DMS 273 (cell line): ENCODE measurements around the gene TFF2.

ENCODE experiments used
- DNase-seq: peaks from one replicate; lab custom pipeline; 2025; ENCODE audit not compliant: unreplicated experiment; lab: John Stamatoyannopoulos, UW

The TFF2 gene

GRCh38 chr21:42384156-42384945 lies 33.6 kb upstream of the TFF2 start:
- DNase-seq, result no peak

GRCh38 chr21:42383331-42383730 lies 32.5 kb upstream of the TFF2 start:
- DNase-seq, result no peak

DNA sequence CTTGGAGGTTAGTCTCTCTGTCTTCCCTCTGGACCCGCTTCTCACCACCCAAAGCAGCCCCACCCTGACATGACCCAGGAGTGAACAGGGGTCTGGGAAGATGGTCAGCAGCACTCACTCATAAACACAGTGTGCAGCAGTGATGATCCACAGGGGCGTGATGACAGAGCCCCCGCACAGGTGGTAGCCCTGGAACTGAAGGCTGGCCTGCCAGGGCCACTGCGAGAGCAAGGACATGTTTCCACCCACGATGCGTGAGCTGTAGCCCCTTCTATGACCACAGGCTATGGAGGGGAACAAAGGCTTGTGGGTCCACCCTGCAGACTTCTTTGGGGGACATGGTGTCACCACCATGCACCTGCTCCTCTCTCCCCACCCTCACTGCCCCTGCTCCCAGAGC lies 32.1 kb upstream of the TFF2 start:
- no peak for DNase-seq

DNA sequence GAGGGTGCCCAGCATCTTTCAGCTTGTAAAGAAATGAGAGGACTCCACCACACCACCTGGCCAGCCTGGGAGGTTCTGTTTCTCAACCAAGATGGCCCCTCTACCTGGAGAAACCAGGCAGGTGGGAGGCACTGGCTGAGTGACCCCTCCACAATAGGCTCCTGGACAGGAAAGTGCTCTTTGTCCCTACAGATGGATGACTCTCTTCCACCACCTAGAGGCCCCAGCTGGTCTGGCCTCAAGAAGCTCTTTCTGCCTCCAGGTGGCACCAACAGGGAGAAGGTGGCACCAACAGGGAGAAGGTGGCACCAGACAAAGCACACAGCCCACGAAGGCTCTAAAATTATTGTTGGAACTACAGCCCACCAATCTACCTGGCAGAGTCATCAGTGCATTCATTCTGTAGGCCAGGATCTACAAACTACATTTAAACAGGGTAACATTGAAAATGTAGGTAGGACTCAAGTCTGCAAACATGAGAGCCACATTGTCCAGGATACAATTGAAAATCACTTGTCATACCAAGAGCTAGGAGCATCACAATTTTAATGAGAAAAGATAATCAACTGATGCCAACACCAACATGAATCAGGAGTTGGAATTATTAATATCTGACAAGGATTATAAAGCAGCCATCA lies 30.7 kb upstream of the TFF2 start:
- DNase-seq, result peak; percentile 83

DNA sequence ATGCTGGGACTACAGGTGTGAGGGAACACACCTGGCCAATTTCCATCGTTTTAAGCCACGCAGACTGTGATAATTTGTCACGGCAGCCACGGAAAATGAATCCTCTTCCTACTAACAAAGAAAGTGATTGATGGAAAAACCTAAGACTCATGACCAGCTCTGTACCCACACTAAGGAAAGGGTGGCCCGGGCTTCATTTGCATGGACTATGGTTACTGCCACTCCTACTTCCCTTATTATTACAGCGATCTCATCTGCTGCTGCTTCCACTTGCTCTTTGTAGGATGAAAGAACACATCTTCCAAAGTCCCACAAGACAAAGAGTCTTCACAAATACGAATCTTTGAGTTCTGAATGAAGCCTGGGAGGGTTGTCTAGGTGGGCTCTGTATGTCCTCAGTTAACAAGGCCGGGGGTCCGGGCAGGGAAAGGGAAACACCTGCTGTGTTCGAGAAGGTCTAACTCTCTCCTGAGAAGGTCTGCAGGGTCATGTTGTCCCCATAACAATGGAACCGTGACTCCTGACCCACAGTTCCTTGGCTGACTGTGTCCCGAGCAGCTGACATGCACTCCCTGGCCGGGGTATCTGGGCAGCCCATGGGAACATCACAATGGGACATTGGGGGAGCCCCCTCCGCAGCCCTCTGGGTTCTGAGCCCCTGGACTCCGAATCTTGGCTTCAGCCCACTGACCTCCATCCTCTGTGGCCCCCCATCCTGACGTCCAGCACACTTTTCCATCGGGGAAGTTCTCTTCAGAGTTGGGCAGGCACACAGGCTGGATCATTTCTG lies 28.8 kb upstream of the TFF2 start:
- no peak for DNase-seq

GRCh38 chr21:42378418-42378817 lies 27.6 kb upstream of the TFF2 start:
- DNase-seq, result no peak

GRCh38 chr21:42377951-42378340 lies 27.2 kb upstream of the TFF2 start:
- DNase-seq, result no peak

GRCh38 chr21:42377211-42377950 lies 26.6 kb upstream of the TFF2 start:
- no peak for DNase-seq

DNA sequence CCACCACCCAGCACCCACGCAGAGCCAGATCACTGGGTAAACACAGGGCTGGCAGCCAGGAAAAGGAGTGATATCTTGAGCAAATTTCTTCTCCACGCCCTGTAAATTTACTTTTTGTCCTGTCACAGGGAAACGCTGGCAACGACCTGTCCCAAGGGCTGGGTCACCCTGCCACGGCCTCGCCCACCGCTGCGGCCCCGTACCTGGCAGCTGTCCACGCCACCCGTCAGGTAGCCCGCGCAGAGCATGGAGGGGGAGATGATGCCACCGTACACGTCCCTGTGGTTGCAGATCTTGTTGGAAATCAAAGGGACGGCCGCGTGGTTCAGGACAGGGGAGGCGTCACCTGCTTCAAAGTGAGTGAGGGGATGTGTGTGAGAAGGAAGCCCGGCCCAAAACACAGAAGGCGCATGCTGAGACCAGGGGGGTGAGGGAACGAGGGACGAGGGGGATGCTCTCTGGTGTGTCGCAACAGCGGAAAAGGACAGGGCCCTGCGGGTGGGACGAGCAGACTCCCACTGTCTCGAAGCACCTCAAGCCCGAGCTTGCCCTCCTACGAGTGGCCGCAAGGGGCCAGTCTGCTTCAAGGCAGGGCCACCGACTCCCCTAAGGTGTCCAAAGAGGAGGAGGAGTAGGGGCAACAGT lies 25.7 kb upstream of the TFF2 start:
- no peak for DNase-seq

DNA sequence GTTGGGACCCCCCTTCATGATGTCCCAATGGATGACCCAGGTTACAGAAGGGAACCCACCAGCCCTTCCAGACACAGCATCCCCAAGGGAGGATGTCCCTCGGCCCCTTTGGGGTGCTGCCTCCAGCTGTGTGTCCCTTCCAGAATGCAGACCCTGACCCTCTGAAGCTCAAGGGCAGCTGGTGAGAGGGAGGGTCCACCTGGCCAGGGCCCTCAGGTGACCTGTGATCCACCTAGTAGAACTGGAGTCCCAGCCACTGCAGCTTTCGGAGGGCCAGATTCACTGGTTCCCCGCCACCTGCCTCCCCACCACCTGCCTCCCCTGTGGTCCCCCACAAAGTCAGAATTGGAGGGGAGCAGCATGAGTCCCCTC lies 25.2 kb upstream of the TFF2 start:
- no peak for DNase-seq

- DNase-seq, result no peak
Observed at GRCh38 chr21:42375506-42375905, 24.7 kb upstream of the TFF2 start.

DNA sequence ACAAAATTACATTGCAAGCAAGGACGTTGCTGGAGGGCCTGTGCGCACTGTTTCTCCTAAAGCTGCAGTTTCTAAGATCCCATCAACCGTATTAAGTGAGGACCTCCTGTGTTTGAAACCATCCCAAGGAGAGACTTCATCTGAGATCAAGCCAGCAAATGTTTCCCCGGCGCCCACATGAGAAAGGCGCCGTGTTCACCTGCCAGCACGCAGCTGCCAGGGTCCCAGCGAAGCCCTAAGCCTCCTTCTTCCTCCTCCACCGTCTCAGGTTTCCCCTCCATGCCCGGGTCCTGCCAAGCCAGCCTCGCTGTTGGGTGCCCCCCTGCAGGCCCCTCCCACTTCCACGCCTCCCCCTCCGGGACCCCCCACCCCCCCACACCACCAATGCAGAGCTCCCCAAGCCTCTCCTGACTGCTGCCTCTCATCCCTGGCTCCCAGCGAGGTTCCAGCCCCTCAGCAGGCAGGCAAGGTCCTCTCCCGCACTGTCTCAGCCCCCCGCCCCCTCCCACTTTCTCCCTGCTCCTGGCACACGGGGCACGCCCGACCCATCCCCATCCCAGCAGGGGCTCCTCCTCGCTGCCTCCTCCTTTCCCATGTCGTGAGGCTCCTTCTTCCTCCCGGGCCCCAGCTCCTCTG lies 24.2 kb upstream of the TFF2 start:
- DNase-seq, result peak; percentile 14

GRCh38 chr21:42374457-42374856 lies 23.7 kb upstream of the TFF2 start:
- DNase-seq, result no peak

DNA sequence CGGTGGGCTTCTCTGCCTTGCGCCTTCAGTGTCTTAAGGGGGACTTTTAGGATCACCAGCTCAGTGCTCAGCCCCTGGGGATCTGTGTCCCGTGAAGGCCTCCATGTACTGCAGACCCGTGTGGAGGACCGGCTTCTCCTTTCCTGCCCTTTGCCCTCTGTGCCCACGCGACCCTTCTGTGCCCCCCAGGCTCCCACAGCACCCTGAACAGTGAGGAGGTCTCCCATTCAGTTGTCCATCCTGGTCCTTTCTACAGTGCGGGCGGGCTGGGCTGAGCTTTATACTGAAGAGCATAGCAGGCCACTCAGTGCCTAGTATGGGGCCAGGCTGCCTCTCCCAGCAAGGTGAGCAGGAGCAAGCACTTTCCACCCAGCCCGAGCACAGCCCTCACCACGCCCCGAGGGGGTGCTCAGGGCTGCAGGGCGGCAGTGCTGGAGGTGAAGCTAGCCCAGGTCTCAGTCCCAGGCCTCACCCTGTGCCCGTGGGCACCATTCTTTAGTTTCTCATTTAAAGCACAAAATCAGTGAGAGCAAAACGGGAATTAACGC lies 23.2 kb upstream of the TFF2 start:
- no peak for DNase-seq

- DNase-seq, result no peak
Observed at GRCh38 chr21:42373196-42373907, 22.6 kb upstream of the TFF2 start.

GRCh38 chr21:42370894-42371654 lies 20.3 kb upstream of the TFF2 start:
- DNase-seq, result no peak

GRCh38 chr21:42369821-42370220 lies 19.0 kb upstream of the TFF2 start:
- no peak for DNase-seq

- DNase-seq, result peak; percentile 24
Observed at GRCh38 chr21:42367367-42368165, 16.8 kb upstream of the TFF2 start.
